Measurements from ENCODE around the gene PPM1H. TPM values are rescaled to one million over a fixed set of nuclear protein-coding genes. Genes with fewer than 3 reads are reported as not detected.
A peak's percentile ranks its signal among the peaks of the same experiment; 100 is the strongest.
"Not testable (repeated sequence)": the region's sequence is repeated elsewhere in the genome, so short reads cannot be mapped to it uniquely, and the experiment has no call there.

PPM1H gene
- total RNA-seq, 1 experiment from 2014 or later, result 12.0 TPM

- Histone ChIP-seq H3F3A (ENCODE audit: low read length, unreplicated experiment) (no peaks in the 10 kb centered on the region), H3K4me3 (ENCODE audit: low read length) (no peak overlapping the region), H4K20me1 (ENCODE audit: low read length) (no peaks in the 10 kb centered on the region), H2AFZ (ENCODE audit: low read length) (no peak overlapping the region), H3K9ac (ENCODE audit: low read length) (no peak overlapping the region), H3K4me2 (ENCODE audit: low read length) (no peak overlapping the region), H3K79me2 (ENCODE audit: low read length) (no peaks in the 10 kb centered on the region), H3K9me2 (replicated peaks; ENCODE audit: low read length) (no peaks in the 10 kb centered on the region), H3K9me3 (ENCODE audit: low read length) (no peaks in the 10 kb centered on the region), H3K27me3 (ENCODE audit: low read length) (no peaks in the 10 kb centered on the region), H3K27ac (ENCODE audit: low read length) (no peak overlapping the region), H3K4me1 (ENCODE audit: insufficient read depth, low read length) (no peaks in the 10 kb centered on the region), H3K36me3 (ENCODE audit: low read depth, low read length) (no peaks in the 10 kb centered on the region; the same call in 1 of the 2 replicates)
- no TSS peak for BruUV-seq (replicated peaks)
- ChIA-PET CTCF (no interaction called here), POLR2A (ENCODE audit: unreplicated experiment) (interaction anchor here (0.6 kb wide), 1 partner anchor 48 kb away, joined by 3 read pairs; no protein-coding TSS in a partner anchor)
- ATAC-seq (no peak), DNase-seq (no peak)
- intact Hi-C loops (cut with micrococcal nuclease), result no loop called here
- TF ChIP-seq EZH2phosphoT487 (IDR thresholded peaks at IDR 0.05; ENCODE audit: borderline replicate concordance, low read length) (no peak), CTCF (conservative IDR thresholded peaks at IDR 0.05; ENCODE audit: low read depth, low read length) (peak; percentile 31; the same call in 1 of the 2 replicates)
These were observed 121.7 kb downstream of the PPM1H start for GRCh38 chr12:62813031-62813829.

DNA sequence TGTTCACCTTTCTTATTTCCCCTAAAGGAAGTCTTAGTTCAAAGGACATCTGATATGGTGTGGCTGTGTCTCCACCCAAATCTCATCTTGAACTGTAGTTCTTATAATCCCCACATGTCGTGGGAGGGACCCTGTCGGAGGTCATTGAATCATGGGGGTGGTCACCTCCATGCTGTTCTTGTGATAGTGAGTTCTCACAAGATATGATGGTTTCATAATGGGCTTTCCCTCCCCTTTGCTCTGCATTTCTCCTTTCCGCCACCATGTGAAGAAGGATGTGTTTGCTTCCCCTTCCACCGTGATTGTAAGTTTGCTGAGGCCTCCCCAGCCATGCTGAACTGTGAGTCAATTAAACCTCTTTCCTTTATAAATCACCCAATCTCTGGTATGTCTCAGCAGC is 123.5 kb downstream of the PPM1H start:
- H3K27me3 ChIP-seq (ENCODE audit: low read length); H3K4me1 ChIP-seq (ENCODE audit: insufficient read depth, low read length); ATAC-seq; POLR2A ChIA-PET (ENCODE audit: unreplicated experiment); H3K9me3 ChIP-seq (ENCODE audit: low read length); H3K9ac ChIP-seq (ENCODE audit: low read length); BruUV-seq (replicated peaks); H3K79me2 ChIP-seq (ENCODE audit: low read length); H3F3A ChIP-seq (ENCODE audit: low read length, unreplicated experiment); H3K4me2 ChIP-seq (ENCODE audit: low read length); H3K36me3 ChIP-seq (ENCODE audit: low read depth, low read length); CTCF ChIA-PET; H3K4me3 ChIP-seq (ENCODE audit: low read length); DNase-seq; H4K20me1 ChIP-seq (ENCODE audit: low read length); intact Hi-C loops (cut with micrococcal nuclease); H3K27ac ChIP-seq (ENCODE audit: low read length); H3K9me2 ChIP-seq (replicated peaks; ENCODE audit: low read length); H2AFZ ChIP-seq (ENCODE audit: low read length): not testable (repeated sequence)

DNA sequence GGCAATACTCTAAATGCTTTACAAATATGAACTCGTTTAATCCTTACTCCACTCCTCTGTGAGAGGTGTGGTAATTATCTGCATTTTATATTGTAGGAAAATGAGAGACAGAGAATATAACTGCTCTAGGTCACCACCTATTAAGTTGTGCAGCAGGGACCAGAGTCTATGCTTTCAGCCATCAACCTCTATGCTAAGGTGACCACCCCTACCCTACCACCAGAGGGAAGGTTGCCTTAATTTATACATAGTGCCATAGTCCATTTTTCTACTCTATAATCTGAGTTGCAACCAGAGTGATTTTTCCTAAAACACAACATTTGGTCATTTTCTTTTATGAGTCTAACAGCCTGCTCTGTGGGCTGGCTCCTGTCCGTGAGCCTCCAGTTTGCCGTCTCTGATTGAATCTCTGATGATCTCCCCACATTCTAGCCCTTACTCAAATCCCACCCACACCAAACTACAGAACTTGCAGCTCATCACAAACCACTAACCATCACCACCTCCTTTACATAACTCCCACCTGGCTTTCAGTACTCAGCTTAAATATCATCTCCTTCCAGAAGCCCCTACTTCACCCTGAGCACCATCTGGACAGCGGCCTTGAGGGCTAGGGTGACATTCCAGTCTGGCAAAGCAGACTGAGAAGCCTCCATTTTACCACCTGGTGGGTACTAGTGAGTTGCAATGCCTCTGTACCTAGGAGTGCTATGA is 126.6 kb downstream of the PPM1H start:
- no peak overlapping the region for H3K9ac ChIP-seq (ENCODE audit: low read length)
- ATAC-seq (no peak), DNase-seq (no peak)
- H4K20me1 ChIP-seq (ENCODE audit: low read length), result no peaks in the 10 kb centered on the region
- H3K27ac ChIP-seq (ENCODE audit: low read length), result no peak overlapping the region
- CTCF ChIA-PET, result no interaction called here
- no peaks in the 10 kb centered on the region for H3K9me3 ChIP-seq (ENCODE audit: low read length)
- intact Hi-C loops (cut with micrococcal nuclease), result no loop called here
- no peaks in the 10 kb centered on the region for H3K27me3 ChIP-seq (ENCODE audit: low read length)
- H2AFZ ChIP-seq (ENCODE audit: low read length), result no peak overlapping the region
- no peaks in the 10 kb centered on the region for H3K9me2 ChIP-seq (replicated peaks; ENCODE audit: low read length)
- no peaks in the 10 kb centered on the region; the same call in 1 of the 2 replicates for H3K36me3 ChIP-seq (ENCODE audit: low read depth, low read length)
- no peaks in the 10 kb centered on the region for H3F3A ChIP-seq (ENCODE audit: low read length, unreplicated experiment)
- TF ChIP-seq EZH2 (IDR thresholded peaks at IDR 0.05; ENCODE audit: low read length, unreplicated experiment) (no peak), EZH2phosphoT487 (IDR thresholded peaks at IDR 0.05; ENCODE audit: borderline replicate concordance, low read length) (no peak), CTCF (conservative IDR thresholded peaks at IDR 0.05; ENCODE audit: low read depth, low read length) (no peak)
- BruUV-seq (replicated peaks), result no TSS peak
- no peaks in the 10 kb centered on the region for H3K4me1 ChIP-seq (ENCODE audit: insufficient read depth, low read length)
- POLR2A ChIA-PET (ENCODE audit: unreplicated experiment), result no interaction called here
- no peak overlapping the region for H3K4me3 ChIP-seq (ENCODE audit: low read length)
- no peaks in the 10 kb centered on the region for H3K79me2 ChIP-seq (ENCODE audit: low read length)
- H3K4me2 ChIP-seq (ENCODE audit: low read length), result no peak overlapping the region
